Neural cell (in vitro differentiated cells): ENCODE measurements around the gene UBASH3A. TPM values are rescaled to one million over a fixed set of nuclear protein-coding genes. Genes with fewer than 3 reads are reported as not detected.

ENCODE experiments used
- H2AFZ ChIP-seq: fragments of 200-600, 300-800 bp; sonication (generic), shearing (Covaris generic); 2 replicates; pipeline ENCODE4 v1.6.0; 2014; ENCODE audit warnings: low read depth, mild to moderate bottlenecking, antibody characterized with exemption, low read length, moderate library complexity
- H3F3A ChIP-seq: fragments of 200-600 bp; shearing (Covaris generic); 2 replicates; pipeline ENCODE4 v1.6.1; 2016; ENCODE audit warnings: mild to moderate bottlenecking, moderate library complexity, mixed read lengths, antibody characterized with exemption, low read length; ENCODE audit not compliant: insufficient read depth, poor library complexity, severe bottlenecking
- H3K27ac ChIP-seq: fragments of 200-600, 300-800 bp; sonication (generic), shearing (Covaris generic); 2 replicates; pipeline ENCODE4 v1.5.1; 2014; ENCODE audit warnings: mild to moderate bottlenecking, low read length, moderate library complexity
- H3K27me3 ChIP-seq: fragments of 300-800, 200-600 bp; sonication (generic), shearing (Covaris generic); 2 replicates; pipeline ENCODE4 v1.6.0; 2014; ENCODE audit warnings: mild to moderate bottlenecking, low read depth, low read length, moderate library complexity; ENCODE audit not compliant: insufficient read depth
- H3K36me3 ChIP-seq: fragments of 300-800, 200-600 bp; sonication (generic), shearing (Covaris generic); 2 replicates; pipeline ENCODE4 v1.5.1; 2014; ENCODE audit warnings: mild to moderate bottlenecking, antibody characterized with exemption, low read length, moderate library complexity; ENCODE audit not compliant: insufficient read depth
- H3K4me2 ChIP-seq: fragments of 300-800, 200-600 bp; sonication (generic), shearing (Covaris generic); 2 replicates; pipeline ENCODE4 v1.6.0; 2014; ENCODE audit warnings: mild to moderate bottlenecking, low read length
- H3K4me3 ChIP-seq: fragments of 300-800, 200-600 bp; sonication (generic), shearing (Covaris generic); 2 replicates; pipeline ENCODE4 v1.5.1; 2014; ENCODE audit warnings: mild to moderate bottlenecking, low read length, moderate library complexity
- H3K79me2 ChIP-seq: fragments of 200-600 bp; shearing (Covaris generic); replicated peaks from 2 replicates; pipeline ENCODE4 v1.6.0; 2014; ENCODE audit warnings: mild to moderate bottlenecking, low read length, moderate library complexity; ENCODE audit not compliant: insufficient read depth
- H3K9ac ChIP-seq: fragments of 300-800, 200-600 bp; sonication (generic), shearing (Covaris generic); 2 replicates; pipeline ENCODE4 v1.6.1; 2016; ENCODE audit warnings: mild to moderate bottlenecking, low read length, mixed read lengths
- H3K9me2 ChIP-seq: fragments of 200-600 bp; shearing (Covaris generic); 2 replicates; pipeline ENCODE4 v1.6.1; 2016; ENCODE audit warnings: mild to moderate bottlenecking, low read length, mixed read lengths; ENCODE audit not compliant: insufficient read depth
- H3K9me3 ChIP-seq: fragments of 200-600, 300-800 bp; sonication (generic), shearing (Covaris generic); 2 replicates; pipeline ENCODE4 v1.6.1; 2016; ENCODE audit warnings: mild to moderate bottlenecking, mixed run types, low read length, moderate library complexity, mixed read lengths
- H4K20me1 ChIP-seq: fragments of 200-600 bp; shearing (Covaris generic); 2 replicates; pipeline ENCODE4 v1.6.1; 2016; ENCODE audit warnings: mild to moderate bottlenecking, mixed run types; ENCODE audit not compliant: insufficient read depth
- CTCF ChIP-seq: fragments of 450-650 bp; IDR thresholded peaks from 2 replicates; pipeline ENCODE4 v1.5.1; 2014; ENCODE audit warnings: antibody characterized with exemption, mild to moderate bottlenecking, moderate library complexity; ENCODE audit not compliant: poor library complexity, severe bottlenecking
- EP300 ChIP-seq: fragments of 450-650 bp; conservative IDR thresholded peaks from 2 replicates; pipeline ENCODE4 v1.6.1; 2014; ENCODE audit warnings: antibody characterized with exemption, mild to moderate bottlenecking, moderate library complexity; ENCODE audit not compliant: poor library complexity, severe bottlenecking
- EZH2 ChIP-seq: fragments of 200-600, 300-800 bp; shearing (Covaris generic), sonication (generic); IDR thresholded peaks from 2 replicates; pipeline ENCODE4 v1.6.1; 2014; ENCODE audit warnings: antibody characterized with exemption, low read length, borderline replicate concordance, mild to moderate bottlenecking; ENCODE audit not compliant: insufficient read depth, poor library complexity, severe bottlenecking
- MXI1 ChIP-seq: fragments of 450-650 bp; conservative IDR thresholded peaks from 2 replicates; pipeline ENCODE4 v1.6.1; 2014; ENCODE audit warnings: antibody characterized with exemption, mild to moderate bottlenecking; ENCODE audit not compliant: poor library complexity, severe bottlenecking
- POLR2AphosphoS5 ChIP-seq: IDR thresholded peaks from 2 replicates; pipeline ENCODE4 v1.6.1; 2012
- RAD21 ChIP-seq: fragments of 450-650 bp; conservative IDR thresholded peaks from 2 replicates; pipeline ENCODE4 v1.6.1; 2014; ENCODE audit warnings: antibody characterized with exemption, mild to moderate bottlenecking, moderate library complexity
- SMC3 ChIP-seq: fragments of 450-650 bp; conservative IDR thresholded peaks from 2 replicates; pipeline ENCODE4 v1.6.1; 2014; ENCODE audit warnings: antibody characterized with exemption, mild to moderate bottlenecking, moderate library complexity; ENCODE audit not compliant: poor library complexity
- TAF1 ChIP-seq: IDR thresholded peaks from 2 replicates; pipeline ENCODE4 v1.6.1; 2012; ENCODE audit warnings: low read depth
- polyA plus RNA-seq: library from polyadenylated mRNA; depleted of rRNA; stranded (reverse); fragments of >200 nt; gene quantifications from 2 replicates; pipeline ENCODE4 v1.2.3, GENCODE V29; 2014
- TF ChIP-seq, protein P1 (sequence below): IDR thresholded peaks from 2 replicates; pipeline ENCODE4 v1.6.1; 2012; ENCODE audit warnings: borderline replicate concordance

UBASH3A gene
- polyA plus RNA-seq, 1 donor from 2014 or later: not detected

GRCh38 chr21:42436914-42437313 lies 33.2 kb downstream of the UBASH3A start:
- TF ChIP-seq CTCF (no peak), TAF1 (no peak), RAD21 (no peak), POLR2AphosphoS5 (no peak), SMC3 (no peak), EP300 (no peak), EZH2 (no peak), MXI1 (no peak)
- TF ChIP-seq, protein P1, sequence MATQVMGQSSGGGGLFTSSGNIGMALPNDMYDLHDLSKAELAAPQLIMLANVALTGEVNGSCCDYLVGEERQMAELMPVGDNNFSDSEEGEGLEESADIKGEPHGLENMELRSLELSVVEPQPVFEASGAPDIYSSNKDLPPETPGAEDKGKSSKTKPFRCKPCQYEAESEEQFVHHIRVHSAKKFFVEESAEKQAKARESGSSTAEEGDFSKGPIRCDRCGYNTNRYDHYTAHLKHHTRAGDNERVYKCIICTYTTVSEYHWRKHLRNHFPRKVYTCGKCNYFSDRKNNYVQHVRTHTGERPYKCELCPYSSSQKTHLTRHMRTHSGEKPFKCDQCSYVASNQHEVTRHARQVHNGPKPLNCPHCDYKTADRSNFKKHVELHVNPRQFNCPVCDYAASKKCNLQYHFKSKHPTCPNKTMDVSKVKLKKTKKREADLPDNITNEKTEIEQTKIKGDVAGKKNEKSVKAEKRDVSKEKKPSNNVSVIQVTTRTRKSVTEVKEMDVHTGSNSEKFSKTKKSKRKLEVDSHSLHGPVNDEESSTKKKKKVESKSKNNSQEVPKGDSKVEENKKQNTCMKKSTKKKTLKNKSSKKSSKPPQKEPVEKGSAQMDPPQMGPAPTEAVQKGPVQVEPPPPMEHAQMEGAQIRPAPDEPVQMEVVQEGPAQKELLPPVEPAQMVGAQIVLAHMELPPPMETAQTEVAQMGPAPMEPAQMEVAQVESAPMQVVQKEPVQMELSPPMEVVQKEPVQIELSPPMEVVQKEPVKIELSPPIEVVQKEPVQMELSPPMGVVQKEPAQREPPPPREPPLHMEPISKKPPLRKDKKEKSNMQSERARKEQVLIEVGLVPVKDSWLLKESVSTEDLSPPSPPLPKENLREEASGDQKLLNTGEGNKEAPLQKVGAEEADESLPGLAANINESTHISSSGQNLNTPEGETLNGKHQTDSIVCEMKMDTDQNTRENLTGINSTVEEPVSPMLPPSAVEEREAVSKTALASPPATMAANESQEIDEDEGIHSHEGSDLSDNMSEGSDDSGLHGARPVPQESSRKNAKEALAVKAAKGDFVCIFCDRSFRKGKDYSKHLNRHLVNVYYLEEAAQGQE: no peak
- no peak overlapping the region for H3K9ac ChIP-seq
- H4K20me1 ChIP-seq: no peaks in the 10 kb centered on the region
- H3F3A ChIP-seq: no peaks in the 10 kb centered on the region
- H3K36me3 ChIP-seq: no peaks in the 10 kb centered on the region
- no peak overlapping the region for H3K4me2 ChIP-seq
- H3K27ac ChIP-seq: no peak overlapping the region
- no peaks in the 10 kb centered on the region for H3K9me2 ChIP-seq
- no peaks in the 10 kb centered on the region for H3K79me2 ChIP-seq
- H3K9me3 ChIP-seq: peaks cover 11% of the 10 kb centered on the region
- no peak overlapping the region for H3K4me3 ChIP-seq
- H2AFZ ChIP-seq: no peak overlapping the region
- no peaks in the 10 kb centered on the region for H3K27me3 ChIP-seq

DNA sequence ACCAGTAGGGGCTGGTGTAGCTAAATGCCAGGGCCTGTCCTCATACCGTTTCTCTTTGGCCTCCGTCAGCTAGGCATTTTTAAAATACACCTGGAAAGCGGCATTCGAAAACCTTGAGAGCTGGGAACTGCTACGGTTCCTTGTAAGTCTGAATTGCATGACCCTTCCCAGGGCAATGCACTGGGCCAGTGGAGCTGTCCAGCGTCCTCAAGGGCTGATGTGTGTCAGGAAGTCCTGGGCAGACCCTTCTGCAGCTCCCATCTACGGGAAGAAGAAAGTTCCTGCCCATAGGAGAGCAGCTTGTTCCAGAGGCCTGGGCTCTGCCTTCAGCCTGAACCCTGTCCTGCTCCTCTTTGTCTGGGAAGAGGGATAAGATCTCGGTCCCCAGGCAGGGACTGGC lies 34.1 kb downstream of the UBASH3A start:
- Histone ChIP-seq H3K9me3 (peaks cover 4% of the 10 kb centered on the region), H3K79me2 (no peaks in the 10 kb centered on the region), H3F3A (no peaks in the 10 kb centered on the region), H4K20me1 (no peaks in the 10 kb centered on the region), H3K36me3 (no peaks in the 10 kb centered on the region), H3K27me3 (no peaks in the 10 kb centered on the region), H3K4me3 (no peak overlapping the region), H3K4me2 (no peak overlapping the region), H2AFZ (no peak overlapping the region), H3K27ac (no peak overlapping the region), H3K9ac (no peak overlapping the region), H3K9me2 (no peaks in the 10 kb centered on the region)
- TF ChIP-seq, protein P1: no peak
- no peak for TF ChIP-seq EZH2
- TF ChIP-seq CTCF: no peak
- no peak for TF ChIP-seq MXI1
- TF ChIP-seq RAD21: no peak
- no peak for TF ChIP-seq TAF1
- TF ChIP-seq EP300: no peak
- TF ChIP-seq SMC3: no peak
- no peak for TF ChIP-seq POLR2AphosphoS5
